ENCODE measurements around the gene DMAC1.

Gene DMAC1

DNA sequence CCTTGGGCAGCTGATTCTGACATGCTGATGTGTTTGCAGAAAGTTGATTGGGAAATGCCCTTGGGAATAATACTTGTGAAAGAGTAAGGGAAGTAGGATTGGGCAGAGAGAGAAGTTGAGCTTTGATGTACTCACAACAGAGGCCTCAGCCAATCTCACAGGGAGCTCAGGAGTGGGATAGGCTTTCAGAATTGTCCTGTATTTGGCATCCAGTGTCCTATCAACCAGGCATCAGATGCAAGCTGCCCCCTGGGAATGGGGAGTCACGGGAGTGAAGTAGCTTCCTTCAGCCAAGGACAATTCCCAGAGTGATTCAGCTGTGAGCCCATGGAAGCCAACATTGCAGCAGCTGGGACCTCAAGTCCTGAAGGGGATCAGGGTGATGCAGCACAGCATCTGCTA lies 39.6 kb downstream of the DMAC1 start:
- TF ChIP-seq, protein P1, sequence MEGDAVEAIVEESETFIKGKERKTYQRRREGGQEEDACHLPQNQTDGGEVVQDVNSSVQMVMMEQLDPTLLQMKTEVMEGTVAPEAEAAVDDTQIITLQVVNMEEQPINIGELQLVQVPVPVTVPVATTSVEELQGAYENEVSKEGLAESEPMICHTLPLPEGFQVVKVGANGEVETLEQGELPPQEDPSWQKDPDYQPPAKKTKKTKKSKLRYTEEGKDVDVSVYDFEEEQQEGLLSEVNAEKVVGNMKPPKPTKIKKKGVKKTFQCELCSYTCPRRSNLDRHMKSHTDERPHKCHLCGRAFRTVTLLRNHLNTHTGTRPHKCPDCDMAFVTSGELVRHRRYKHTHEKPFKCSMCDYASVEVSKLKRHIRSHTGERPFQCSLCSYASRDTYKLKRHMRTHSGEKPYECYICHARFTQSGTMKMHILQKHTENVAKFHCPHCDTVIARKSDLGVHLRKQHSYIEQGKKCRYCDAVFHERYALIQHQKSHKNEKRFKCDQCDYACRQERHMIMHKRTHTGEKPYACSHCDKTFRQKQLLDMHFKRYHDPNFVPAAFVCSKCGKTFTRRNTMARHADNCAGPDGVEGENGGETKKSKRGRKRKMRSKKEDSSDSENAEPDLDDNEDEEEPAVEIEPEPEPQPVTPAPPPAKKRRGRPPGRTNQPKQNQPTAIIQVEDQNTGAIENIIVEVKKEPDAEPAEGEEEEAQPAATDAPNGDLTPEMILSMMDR (IDR thresholded peaks at IDR 0.05; ENCODE audit: low read length) = no peak

DNA sequence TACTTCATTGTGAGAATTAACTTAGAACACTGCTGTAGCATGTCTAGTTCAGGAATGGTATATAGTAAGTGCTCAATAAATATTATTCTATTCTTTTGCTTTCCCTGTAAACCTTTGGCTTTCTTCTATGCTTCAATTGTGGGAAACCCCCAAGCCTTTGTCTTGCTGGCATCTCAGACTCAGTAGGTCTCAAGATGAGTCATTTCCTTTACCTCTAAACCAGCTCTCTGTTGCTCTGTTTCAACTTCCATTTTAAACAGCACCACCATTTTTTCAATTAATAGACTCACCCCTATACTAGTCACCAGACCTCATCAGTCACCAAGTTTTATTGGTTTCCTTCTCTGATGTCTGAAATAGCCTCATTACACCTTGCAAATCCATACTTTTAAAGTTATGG lies 43.5 kb downstream of the DMAC1 start:
- Histone ChIP-seq H2AFZ (ENCODE audit: low read length) (no peak overlapping the region), H3K9me2 (ENCODE audit: low read depth, low read length) (no peaks in the 10 kb centered on the region), H3K36me3 (ENCODE audit: insufficient read depth, low read length) (no peaks in the 10 kb centered on the region), H4K20me1 (ENCODE audit: insufficient read depth, low read length) (no peaks in the 10 kb centered on the region), H3K9ac (ENCODE audit: low read length) (no peak overlapping the region), H3K4me1 (ENCODE audit: insufficient read depth, low read length, severe bottlenecking) (no peaks in the 10 kb centered on the region), H3K27me3 (ENCODE audit: insufficient read depth, low read length) (no peaks in the 10 kb centered on the region), H3K4me2 (ENCODE audit: low read length) (no peak overlapping the region), H3K4me3 (ENCODE audit: low read depth, low read length, poor library complexity, severe bottlenecking) (no peak overlapping the region), H3K9me3 (ENCODE audit: low read length) (no peaks in the 10 kb centered on the region), H3K79me2 (ENCODE audit: insufficient read depth, low read length) (no peaks in the 10 kb centered on the region), H3K27ac (ENCODE audit: low read depth, low read length, poor library complexity, severe bottlenecking) (no peak overlapping the region), H3F3A (ENCODE audit: insufficient read depth, low read length) (no peaks in the 10 kb centered on the region)
- TF ChIP-seq, protein P1 (IDR thresholded peaks at IDR 0.05; ENCODE audit: low read length) = no peak
- no peak for TF ChIP-seq EZH2 (IDR thresholded peaks at IDR 0.05; ENCODE audit: borderline replicate concordance, low read length)

More for the DNA sequence above, 39.6 kb downstream of the DMAC1 start:
- Histone ChIP-seq H3K27ac (ENCODE audit: low read depth, low read length, poor library complexity, severe bottlenecking) (no peak overlapping the region), H3K9ac (ENCODE audit: low read length) (no peak overlapping the region), H3K4me1 (ENCODE audit: insufficient read depth, low read length, severe bottlenecking) (no peaks in the 10 kb centered on the region), H3K36me3 (ENCODE audit: insufficient read depth, low read length) (no peaks in the 10 kb centered on the region), H3K9me3 (ENCODE audit: low read length) (no peaks in the 10 kb centered on the region), H3K79me2 (ENCODE audit: insufficient read depth, low read length) (no peaks in the 10 kb centered on the region), H2AFZ (ENCODE audit: low read length) (no peak overlapping the region), H3K4me3 (ENCODE audit: low read depth, low read length, poor library complexity, severe bottlenecking) (no peak overlapping the region), H3K27me3 (ENCODE audit: insufficient read depth, low read length) (no peaks in the 10 kb centered on the region), H4K20me1 (ENCODE audit: insufficient read depth, low read length) (no peaks in the 10 kb centered on the region), H3F3A (ENCODE audit: insufficient read depth, low read length) (no peaks in the 10 kb centered on the region), H3K9me2 (ENCODE audit: low read depth, low read length) (no peaks in the 10 kb centered on the region), H3K4me2 (ENCODE audit: low read length) (no peak overlapping the region)

DNA sequence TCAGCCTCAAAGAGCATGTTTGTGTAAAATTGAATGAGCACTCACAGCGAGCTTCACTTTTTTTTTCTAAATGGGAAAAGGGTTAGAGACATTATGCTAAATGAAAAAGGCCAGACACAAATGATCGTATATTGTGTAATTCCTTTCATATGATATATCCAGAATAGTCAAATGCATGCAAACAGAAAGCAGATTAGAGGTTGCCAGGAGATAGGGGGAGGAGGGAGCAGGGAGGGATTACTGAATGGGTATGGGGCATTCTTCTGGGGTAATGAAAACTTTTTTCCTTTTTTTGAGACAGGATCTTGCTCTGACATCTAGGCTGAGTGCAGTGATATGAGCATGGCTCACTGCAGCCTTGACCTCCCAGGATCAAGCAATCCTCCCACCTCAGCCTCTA lies 47.1 kb downstream of the DMAC1 start:
- no peaks in the 10 kb centered on the region for H3K27me3 ChIP-seq (ENCODE audit: insufficient read depth, low read length)
- no peaks in the 10 kb centered on the region for H3K9me2 ChIP-seq (ENCODE audit: low read depth, low read length)
- TF ChIP-seq EZH2 (IDR thresholded peaks at IDR 0.05; ENCODE audit: borderline replicate concordance, low read length) = no peak
- TF ChIP-seq, protein P1 (IDR thresholded peaks at IDR 0.05; ENCODE audit: low read length) = no peak
- H3K36me3 ChIP-seq (ENCODE audit: insufficient read depth, low read length) = no peaks in the 10 kb centered on the region
- H3K27ac ChIP-seq (ENCODE audit: low read depth, low read length, poor library complexity, severe bottlenecking) = no peak overlapping the region
- no peaks in the 10 kb centered on the region for H3F3A ChIP-seq (ENCODE audit: insufficient read depth, low read length)
- H3K9me3 ChIP-seq (ENCODE audit: low read length) = no peaks in the 10 kb centered on the region
- no peak overlapping the region for H3K4me3 ChIP-seq (ENCODE audit: low read depth, low read length, poor library complexity, severe bottlenecking)
- H3K4me1 ChIP-seq (ENCODE audit: insufficient read depth, low read length, severe bottlenecking) = no peaks in the 10 kb centered on the region
- no peak overlapping the region for H3K9ac ChIP-seq (ENCODE audit: low read length)
- H4K20me1 ChIP-seq (ENCODE audit: insufficient read depth, low read length) = no peaks in the 10 kb centered on the region
- H2AFZ ChIP-seq (ENCODE audit: low read length) = no peak overlapping the region
- no peaks in the 10 kb centered on the region for H3K79me2 ChIP-seq (ENCODE audit: insufficient read depth, low read length)
- no peak overlapping the region for H3K4me2 ChIP-seq (ENCODE audit: low read length)

All from OCI-LY1 (cell line).